ENCODE data around the gene RPL31.
"Not testable (repeated sequence)": the region's sequence is repeated elsewhere in the genome, so short reads cannot be mapped to it uniquely, and the experiment has no call there.

RPL31 gene

GRCh38 chr2:101027852-101028251 is 25.8 kb downstream of the RPL31 start:
- no peak for DNase-seq (ENCODE audit: low spot score)

- no peak for DNase-seq (ENCODE audit: low spot score)
Measured at GRCh38 chr2:101030866-101031554, 28.9 kb downstream of the RPL31 start.

- no peak for DNase-seq (ENCODE audit: low spot score)
Measured at GRCh38 chr2:101032084-101032776, 30.1 kb downstream of the RPL31 start.

GRCh38 chr2:101036562-101036961 is 34.5 kb downstream of the RPL31 start:
- no peak for DNase-seq (ENCODE audit: low spot score)

GRCh38 chr2:101037161-101037755 is 35.2 kb downstream of the RPL31 start:
- no peak for DNase-seq (ENCODE audit: low spot score)

- no peak for DNase-seq (ENCODE audit: low spot score)
Measured at GRCh38 chr2:101038455-101039255, 36.6 kb downstream of the RPL31 start.

- DNase-seq (ENCODE audit: low spot score) = no peak
Measured at GRCh38 chr2:101040072-101040471, 38.0 kb downstream of the RPL31 start.

GRCh38 chr2:101040761-101041160 is 38.7 kb downstream of the RPL31 start:
- no peak for DNase-seq (ENCODE audit: low spot score)

- no peak for DNase-seq (ENCODE audit: low spot score)
Measured at GRCh38 chr2:101041413-101041812, 39.3 kb downstream of the RPL31 start.

GRCh38 chr2:101045330-101045729 is 43.2 kb downstream of the RPL31 start:
- DNase-seq (ENCODE audit: low spot score) = no peak

- no peak for DNase-seq (ENCODE audit: low spot score)
Measured at GRCh38 chr2:101047075-101047766, 45.1 kb downstream of the RPL31 start.

GRCh38 chr2:101047774-101048173 is 45.7 kb downstream of the RPL31 start:
- DNase-seq (ENCODE audit: low spot score) = no peak

- DNase-seq (ENCODE audit: low spot score) = no peak
Measured at GRCh38 chr2:101048756-101049155, 46.7 kb downstream of the RPL31 start.

- not testable (repeated sequence) for DNase-seq (ENCODE audit: low spot score)
Measured at GRCh38 chr2:101050886-101051285, 48.8 kb downstream of the RPL31 start.

- no peak for DNase-seq (ENCODE audit: low spot score)
Measured at GRCh38 chr2:101052147-101052546, 50.1 kb downstream of the RPL31 start.

GRCh38 chr2:101053117-101053516 is 51.0 kb downstream of the RPL31 start:
- DNase-seq (ENCODE audit: low spot score) = no peak

All from ecto neural progenitor cell (in vitro differentiated cells).